ENCODE measurements around the gene NT5DC3. TPM values are rescaled to one million over a fixed set of nuclear protein-coding genes. Genes with fewer than 3 reads are reported as not detected.

Gene NT5DC3
- total RNA-seq, 2 experiments from 2014 or later: 4.7 to 7.5 TPM

DNA sequence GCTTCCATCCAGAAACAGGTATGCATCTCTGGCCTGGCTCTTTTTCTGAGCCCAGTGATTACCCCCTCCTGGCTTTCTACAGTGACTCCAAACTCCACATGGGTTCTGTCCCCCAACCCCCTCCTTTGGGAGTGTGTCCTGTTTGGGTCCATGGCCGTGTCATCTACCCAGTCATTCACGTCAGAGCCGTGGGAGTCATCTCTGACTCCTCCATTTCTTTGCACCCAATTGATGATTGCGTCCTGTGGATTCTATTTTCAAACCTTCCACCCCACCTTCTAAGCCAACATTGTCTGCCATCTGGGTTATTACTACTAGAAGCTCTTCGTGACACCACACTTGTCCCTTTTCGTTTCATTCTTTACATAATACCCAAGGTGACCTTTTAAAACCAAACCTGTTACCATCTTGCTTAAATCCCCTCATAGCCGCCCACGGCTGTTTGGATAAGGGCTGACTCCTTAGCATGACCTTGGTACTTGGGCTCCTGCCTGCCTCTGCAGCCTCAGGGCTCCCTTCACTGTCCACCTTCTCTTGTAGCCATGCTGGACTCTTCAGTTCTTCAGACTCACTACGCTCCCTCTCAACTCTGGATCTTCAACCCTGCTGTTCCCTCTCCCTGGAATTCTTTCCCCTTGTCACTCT lies 38.1 kb upstream of the NT5DC3 start:
- intact Hi-C loops (cut with micrococcal nuclease; ENCODE audit: unreplicated experiment): loop anchor here (10.0 kb wide), 1 partner anchor 304 kb away; no protein-coding TSS in a partner anchor
- Histone ChIP-seq H2AFZ (ENCODE audit: low read length) (no peak overlapping the region), H3K4me1 (ENCODE audit: insufficient read depth, low read length, poor library complexity, severe bottlenecking) (peaks cover 17% of the 10 kb centered on the region), H3K36me3 (ENCODE audit: insufficient read depth, low read length) (no peaks in the 10 kb centered on the region), H3K9me3 (ENCODE audit: low read length) (no peaks in the 10 kb centered on the region), H3K27ac (ENCODE audit: low read depth, low read length, poor library complexity, severe bottlenecking) (no peak overlapping the region), H3K9me2 (ENCODE audit: insufficient read depth, low read length) (no peaks in the 10 kb centered on the region), H3K79me2 (ENCODE audit: insufficient read depth, low read depth, low read length) (no peaks in the 10 kb centered on the region), H3K4me3 (ENCODE audit: low read depth, low read length, poor library complexity, severe bottlenecking) (no peak overlapping the region), H4K20me1 (ENCODE audit: insufficient read depth, low read length) (no peaks in the 10 kb centered on the region), H3K4me2 (ENCODE audit: low read length) (no peak overlapping the region)
- TF ChIP-seq CTCF (conservative IDR thresholded peaks at IDR 0.05; ENCODE audit: low read length) (no peak), EZH2phosphoT487 (IDR thresholded peaks at IDR 0.05; ENCODE audit: borderline replicate concordance, low read depth, low read length) (no peak)
- BruUV-seq (replicated peaks): no TSS peak
- no peak for DNase-seq (ENCODE audit: low spot score)
- CTCF ChIA-PET (ENCODE audit: unreplicated experiment): no interaction called here
- POLR2A ChIA-PET: no interaction called here

DNA sequence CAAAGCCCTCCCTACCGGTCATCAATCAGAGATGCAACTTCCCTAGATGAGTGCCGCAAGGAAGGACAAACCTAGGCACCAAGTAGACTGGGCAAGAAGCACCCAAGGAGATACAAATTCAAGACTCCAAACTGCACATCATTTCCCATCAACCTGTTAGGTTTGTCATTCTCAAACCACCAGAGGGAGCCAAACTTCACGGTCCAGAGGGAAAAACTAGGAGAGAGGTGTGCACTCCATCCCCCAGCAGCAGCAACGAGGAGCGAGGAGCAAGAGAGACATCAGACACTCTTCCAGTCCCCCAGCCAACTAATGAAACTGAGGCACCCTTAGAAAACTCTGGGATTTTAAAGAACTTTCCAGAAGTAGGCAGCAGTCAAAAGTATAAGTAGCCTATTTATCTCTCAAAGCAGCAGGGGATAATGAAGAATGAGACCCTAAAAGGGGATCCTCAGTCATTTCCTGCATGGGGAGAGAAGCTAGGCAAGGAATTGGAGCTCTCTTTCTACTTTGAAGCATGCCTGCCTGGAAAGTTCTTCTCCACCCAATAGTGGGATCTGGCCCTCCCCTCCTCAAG lies 37.0 kb upstream of the NT5DC3 start:
- peak overlapping the region; percentile 38; the same call in 1 of the 2 replicates for H2AFZ ChIP-seq (ENCODE audit: low read length)
- BruUV-seq (replicated peaks): no TSS peak
- peak; percentile 76 for DNase-seq (ENCODE audit: low spot score)
- ChIA-PET POLR2A (no interaction called here), CTCF (ENCODE audit: unreplicated experiment) (no interaction called here)
- no peaks in the 10 kb centered on the region for H3K79me2 ChIP-seq (ENCODE audit: insufficient read depth, low read depth, low read length)
- H3K4me1 ChIP-seq (ENCODE audit: insufficient read depth, low read length, poor library complexity, severe bottlenecking): peaks cover 17% of the 10 kb centered on the region
- H3K9me3 ChIP-seq (ENCODE audit: low read length): no peaks in the 10 kb centered on the region
- no peak overlapping the region for H3K27ac ChIP-seq (ENCODE audit: low read depth, low read length, poor library complexity, severe bottlenecking)
- no peaks in the 10 kb centered on the region for H3K9me2 ChIP-seq (ENCODE audit: insufficient read depth, low read length)
- no peaks in the 10 kb centered on the region for H3K36me3 ChIP-seq (ENCODE audit: insufficient read depth, low read length)
- TF ChIP-seq CTCF (conservative IDR thresholded peaks at IDR 0.05; ENCODE audit: low read length) (peak; percentile 93), EZH2phosphoT487 (IDR thresholded peaks at IDR 0.05; ENCODE audit: borderline replicate concordance, low read depth, low read length) (no peak)
- H3K4me2 ChIP-seq (ENCODE audit: low read length): peak overlapping the region; percentile 23; the same call in 1 of the 2 replicates
- intact Hi-C loops (cut with micrococcal nuclease; ENCODE audit: unreplicated experiment): loop anchor here (1.0 to 10.0 kb wide), 3 partner anchors 53 to 303 kb away; no protein-coding TSS in a partner anchor
- no peak overlapping the region for H3K4me3 ChIP-seq (ENCODE audit: low read depth, low read length, poor library complexity, severe bottlenecking)
- H4K20me1 ChIP-seq (ENCODE audit: insufficient read depth, low read length): no peaks in the 10 kb centered on the region

DNA sequence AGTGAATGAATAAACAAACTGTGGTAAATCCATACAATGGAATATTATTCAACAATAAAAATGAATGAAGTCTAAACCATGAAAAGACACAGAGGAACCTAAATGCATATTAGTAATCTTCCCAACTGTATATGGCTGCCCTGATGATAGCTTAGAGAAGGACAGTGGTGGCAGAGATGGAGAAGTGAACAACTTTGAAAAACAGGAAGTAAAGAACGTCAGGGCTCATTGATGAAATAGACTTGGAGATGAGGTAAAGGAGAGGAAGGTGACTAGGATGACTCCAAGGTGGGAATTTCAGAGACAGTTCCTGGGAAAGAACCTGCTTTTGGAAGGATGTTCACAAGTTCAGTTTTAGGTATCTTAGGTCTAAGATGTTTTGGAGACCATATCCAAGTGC lies 36.3 kb upstream of the NT5DC3 start:
- H3K79me2 ChIP-seq (ENCODE audit: insufficient read depth, low read depth, low read length): no peaks in the 10 kb centered on the region
- POLR2A ChIA-PET: no interaction called here
- peaks cover 17% of the 10 kb centered on the region for H3K4me1 ChIP-seq (ENCODE audit: insufficient read depth, low read length, poor library complexity, severe bottlenecking)
- H2AFZ ChIP-seq (ENCODE audit: low read length): no peak overlapping the region
- no peaks in the 10 kb centered on the region for H3K36me3 ChIP-seq (ENCODE audit: insufficient read depth, low read length)
- H3K27ac ChIP-seq (ENCODE audit: low read depth, low read length, poor library complexity, severe bottlenecking): no peak overlapping the region
- no peak for TF ChIP-seq CTCF (conservative IDR thresholded peaks at IDR 0.05; ENCODE audit: low read length)
- intact Hi-C loops (cut with micrococcal nuclease; ENCODE audit: unreplicated experiment): loop anchor here (10.0 kb wide), 1 partner anchor 302 kb away; no protein-coding TSS in a partner anchor
- no peaks in the 10 kb centered on the region for H3K9me3 ChIP-seq (ENCODE audit: low read length)
- CTCF ChIA-PET (ENCODE audit: unreplicated experiment): no interaction called here
- no peaks in the 10 kb centered on the region for H3K9me2 ChIP-seq (ENCODE audit: insufficient read depth, low read length)
- no TSS peak for BruUV-seq (replicated peaks)
- DNase-seq (ENCODE audit: low spot score): no peak
- no peak overlapping the region for H3K4me2 ChIP-seq (ENCODE audit: low read length)
- no peak overlapping the region for H3K4me3 ChIP-seq (ENCODE audit: low read depth, low read length, poor library complexity, severe bottlenecking)
- no peaks in the 10 kb centered on the region for H4K20me1 ChIP-seq (ENCODE audit: insufficient read depth, low read length)

All from OCI-LY7 (cell line).